ENCODE data around the gene CEP295NL.

Gene CEP295NL

GRCh38 chr17:78859051-78859450, 44.0 kb downstream of the CEP295NL start:
- Histone ChIP-seq H3K9me3 (ENCODE audit: control insufficient read depth, low read length) (no peaks in the 10 kb centered on the region), H3K4me3 (ENCODE audit: low read depth, low read length) (no peak overlapping the region), H3K36me3 (ENCODE audit: control insufficient read depth, insufficient read depth, low read length) (no peaks in the 10 kb centered on the region), H3K27me3 (ENCODE audit: control insufficient read depth, insufficient read depth, low read length) (no peaks in the 10 kb centered on the region), H3K27ac (no peak overlapping the region), H3K79me2 (no peaks in the 10 kb centered on the region), H3K4me2 (ENCODE audit: low read length) (no peak overlapping the region), H2AFZ (no peak overlapping the region), H3K4me1 (no peaks in the 10 kb centered on the region), H3K9ac (no peak overlapping the region)
- no peak for TF ChIP-seq CTCF (IDR thresholded peaks at IDR 0.05)

- no peaks in the 10 kb centered on the region for H3K36me3 ChIP-seq (ENCODE audit: control insufficient read depth, insufficient read depth, low read length)
Measured at GRCh38 chr17:78857266-78857665, 45.7 kb downstream of the CEP295NL start.

GRCh38 chr17:78855561-78856165, 47.3 kb downstream of the CEP295NL start:
- H3K4me1 ChIP-seq = no peaks in the 10 kb centered on the region
- H3K27ac ChIP-seq = no peak overlapping the region
- no peak overlapping the region for H2AFZ ChIP-seq
- H3K4me2 ChIP-seq (ENCODE audit: low read length) = no peak overlapping the region
- H3K27me3 ChIP-seq (ENCODE audit: control insufficient read depth, insufficient read depth, low read length) = no peaks in the 10 kb centered on the region
- H3K9ac ChIP-seq = no peak overlapping the region
- TF ChIP-seq CTCF (IDR thresholded peaks at IDR 0.05) = no peak
- H3K4me3 ChIP-seq (ENCODE audit: low read depth, low read length) = no peak overlapping the region
- no peaks in the 10 kb centered on the region for H3K79me2 ChIP-seq
- H3K9me3 ChIP-seq (ENCODE audit: control insufficient read depth, low read length) = no peaks in the 10 kb centered on the region
- H3K36me3 ChIP-seq (ENCODE audit: control insufficient read depth, insufficient read depth, low read length) = no peaks in the 10 kb centered on the region

More at GRCh38 chr17:78857266-78857665, 45.7 kb downstream of the CEP295NL start:
- Histone ChIP-seq H3K27ac (no peak overlapping the region), H3K27me3 (ENCODE audit: control insufficient read depth, insufficient read depth, low read length) (no peaks in the 10 kb centered on the region), H3K9ac (no peak overlapping the region), H3K4me1 (no peaks in the 10 kb centered on the region), H3K4me2 (ENCODE audit: low read length) (no peak overlapping the region), H3K4me3 (ENCODE audit: low read depth, low read length) (no peak overlapping the region), H3K79me2 (no peaks in the 10 kb centered on the region), H3K9me3 (ENCODE audit: control insufficient read depth, low read length) (no peaks in the 10 kb centered on the region), H2AFZ (no peak overlapping the region)
- TF ChIP-seq CTCF (IDR thresholded peaks at IDR 0.05) = no peak

GRCh38 chr17:78854508-78854907, 48.5 kb downstream of the CEP295NL start:
- H3K4me1 ChIP-seq = no peaks in the 10 kb centered on the region
- H3K4me2 ChIP-seq (ENCODE audit: low read length) = no peak overlapping the region
- no peak overlapping the region for H3K27ac ChIP-seq
- H3K36me3 ChIP-seq (ENCODE audit: control insufficient read depth, insufficient read depth, low read length) = no peaks in the 10 kb centered on the region
- H3K4me3 ChIP-seq (ENCODE audit: low read depth, low read length) = no peak overlapping the region
- no peaks in the 10 kb centered on the region for H3K9me3 ChIP-seq (ENCODE audit: control insufficient read depth, low read length)
- TF ChIP-seq CTCF (IDR thresholded peaks at IDR 0.05) = no peak
- no peaks in the 10 kb centered on the region for H3K79me2 ChIP-seq
- H3K27me3 ChIP-seq (ENCODE audit: control insufficient read depth, insufficient read depth, low read length) = no peaks in the 10 kb centered on the region
- no peak overlapping the region for H3K9ac ChIP-seq
- no peak overlapping the region for H2AFZ ChIP-seq

- no peaks in the 10 kb centered on the region for H3K36me3 ChIP-seq (ENCODE audit: control insufficient read depth, insufficient read depth, low read length)
- no peak for TF ChIP-seq CTCF (IDR thresholded peaks at IDR 0.05)
Measured at GRCh38 chr17:78853926-78854394, 49.0 kb downstream of the CEP295NL start.

More at GRCh38 chr17:78853926-78854394, 49.0 kb downstream of the CEP295NL start:
- Histone ChIP-seq H3K9me3 (ENCODE audit: control insufficient read depth, low read length) (no peaks in the 10 kb centered on the region), H3K79me2 (no peaks in the 10 kb centered on the region), H2AFZ (no peak overlapping the region), H3K9ac (no peak overlapping the region), H3K4me2 (ENCODE audit: low read length) (no peak overlapping the region), H3K27me3 (ENCODE audit: control insufficient read depth, insufficient read depth, low read length) (no peaks in the 10 kb centered on the region), H3K4me1 (no peaks in the 10 kb centered on the region), H3K27ac (no peak overlapping the region), H3K4me3 (ENCODE audit: low read depth, low read length) (no peak overlapping the region)

All from parathyroid adenoma (tissue), 2 donors.